Measurements from ENCODE around the gene FAU.

FAU gene

DNA sequence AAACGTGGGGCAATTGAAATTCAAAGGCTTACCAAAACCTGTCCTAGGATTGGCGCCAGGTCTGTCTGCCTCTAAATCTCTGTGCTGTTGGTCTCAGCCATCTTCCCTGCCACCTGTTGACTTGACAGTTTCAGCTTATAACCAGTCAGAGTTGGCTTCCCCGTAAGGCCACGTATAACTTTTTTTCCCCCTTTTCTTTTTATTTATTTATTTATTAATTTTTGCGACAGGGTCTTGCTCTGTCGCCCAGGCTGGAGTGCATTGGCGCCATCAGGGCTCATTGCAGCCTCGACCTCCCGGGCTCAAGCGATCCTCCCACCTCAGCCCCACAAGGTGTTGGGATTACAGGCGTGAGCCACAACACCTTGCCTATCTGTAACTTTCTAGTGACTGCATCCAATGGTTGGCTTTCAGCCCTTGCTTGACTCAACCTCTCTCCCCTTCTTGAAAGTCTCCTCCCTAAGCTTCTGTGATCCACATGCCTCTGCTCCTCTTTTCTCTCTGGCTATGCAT, 13.8 kb upstream of the FAU start:
- no peak for DNase-seq (ENCODE audit: low read depth)

DNA sequence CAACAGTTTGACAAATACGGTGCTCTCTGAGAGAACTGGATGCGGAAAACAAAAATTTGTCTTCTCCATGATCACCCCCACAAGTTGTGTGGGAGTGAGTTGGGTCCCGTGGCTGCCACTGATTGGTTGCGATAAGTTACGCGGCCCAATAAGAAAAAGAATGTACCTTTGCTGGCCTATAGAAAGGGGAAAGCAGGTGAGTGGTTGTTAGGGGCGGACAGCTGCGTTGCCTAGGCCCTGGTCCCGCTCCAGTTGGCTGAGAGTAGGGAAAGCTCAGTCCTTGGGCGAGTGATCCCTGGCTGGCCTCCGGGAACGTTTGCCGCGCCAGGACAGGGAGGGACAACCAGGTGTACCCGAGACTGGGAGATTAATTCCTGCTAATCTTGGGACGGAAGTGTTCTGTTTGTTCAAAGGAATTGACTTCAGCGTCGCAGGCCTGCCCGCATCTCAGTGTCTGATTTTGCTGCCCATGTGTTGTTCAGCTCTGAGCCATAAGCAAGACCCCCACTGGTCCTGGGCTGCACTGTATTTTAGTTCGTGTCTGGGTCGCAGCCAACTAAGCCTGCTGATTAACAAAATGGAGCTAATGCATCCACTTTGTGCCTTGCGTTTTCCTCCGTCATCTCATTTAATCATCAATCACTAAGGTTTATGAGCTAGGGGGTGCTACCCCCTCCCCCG, 13.2 kb upstream of the FAU start:
- peak; percentile 77 for DNase-seq (ENCODE audit: low read depth)

DNA sequence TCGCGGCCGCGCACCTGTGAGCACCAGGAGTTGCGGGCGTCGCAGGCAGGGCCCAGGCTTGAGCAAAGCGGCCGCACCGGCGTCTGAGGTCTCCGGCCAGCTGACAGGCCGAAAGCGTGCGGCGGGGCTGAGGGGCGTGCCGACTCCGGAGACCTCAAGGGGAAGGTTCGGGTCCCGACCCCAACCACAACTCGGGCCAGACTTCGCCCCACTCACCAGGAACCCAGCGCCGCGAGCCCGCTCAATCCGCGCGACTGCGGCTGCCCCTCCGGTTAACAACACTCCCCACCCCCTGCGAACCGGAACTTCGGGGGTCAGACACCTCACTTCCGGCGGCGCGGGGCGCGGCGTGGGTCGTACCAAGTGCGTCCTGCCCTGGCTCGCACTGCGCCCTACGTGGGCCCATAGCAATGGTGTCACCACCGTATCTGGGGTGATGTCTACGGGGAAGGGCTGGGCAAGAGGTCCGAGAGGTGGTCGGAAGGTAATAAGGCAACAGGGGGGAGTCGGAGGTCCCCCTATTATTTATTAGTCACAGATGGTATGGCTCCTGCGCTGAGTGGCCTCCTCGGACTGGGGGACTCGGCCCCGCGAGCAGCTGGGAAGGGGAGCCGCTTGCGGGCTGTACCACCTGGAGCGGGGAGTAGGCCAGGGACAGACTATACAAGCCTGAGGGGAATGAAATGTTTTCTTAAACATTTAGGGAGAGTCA, 12.5 kb upstream of the FAU start, which contains the start of gene SYVN1:
TSS of gene SYVN1 (minus strand) at position 280 of the 712 bp plus-strand sequence. CDS start 918 bp downstream, outside the sequence.
- peak; percentile 88 for DNase-seq (ENCODE audit: low read depth)

DNA sequence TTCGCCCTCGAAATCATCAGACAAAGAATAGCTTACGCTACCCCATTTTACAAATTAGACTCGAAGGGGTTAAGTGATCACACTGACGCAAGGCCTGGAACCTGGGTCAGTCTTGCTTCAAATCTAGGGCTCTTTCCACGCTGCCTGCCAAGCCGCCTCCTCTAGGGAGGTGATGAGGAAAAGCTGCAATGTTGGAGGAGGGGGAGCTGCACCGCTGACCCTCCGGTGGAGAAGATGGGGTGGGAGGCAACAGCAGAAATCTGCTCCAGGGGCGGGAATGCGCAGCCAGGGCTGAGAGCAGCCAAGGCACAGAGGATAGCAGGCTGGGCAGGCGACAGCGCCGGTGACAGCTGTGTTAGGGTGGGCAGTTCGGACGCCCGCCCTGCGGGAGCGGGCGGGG, 11.8 kb upstream of the FAU start:
- DNase-seq (ENCODE audit: low read depth) = no peak

DNA sequence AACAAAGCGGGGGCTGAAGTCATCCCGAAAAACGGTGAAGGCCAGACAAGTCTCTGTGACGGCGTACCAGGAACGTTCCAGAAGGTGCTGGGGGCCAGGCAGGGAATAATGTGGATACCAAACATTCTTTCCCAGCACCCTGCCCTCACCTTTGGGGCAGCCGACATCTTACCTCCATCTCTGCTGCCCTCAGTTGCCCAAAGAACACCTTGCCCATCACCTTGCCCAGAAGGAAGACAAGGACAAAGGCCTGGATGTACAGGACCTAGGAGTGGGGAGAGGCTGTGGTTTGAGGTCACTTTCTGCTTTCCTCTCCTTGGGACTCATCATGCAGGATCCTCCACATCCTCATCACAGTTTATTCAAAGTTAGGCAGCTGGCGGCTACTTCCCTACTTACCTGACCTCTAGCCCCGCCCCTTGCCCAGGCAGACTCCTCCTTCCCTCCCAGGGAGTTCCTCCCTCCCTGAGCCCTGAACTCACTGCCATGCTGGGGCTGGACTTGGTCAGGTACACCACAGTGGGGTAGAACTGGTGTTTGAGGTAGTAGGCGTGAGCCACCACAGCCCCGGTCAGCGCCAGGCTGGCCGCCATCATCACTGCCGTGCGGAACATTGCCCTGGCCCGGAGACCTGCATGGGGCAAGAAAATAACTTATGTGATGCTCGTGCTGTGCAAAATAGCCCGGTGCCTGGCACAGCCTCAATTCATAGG, 11.2 kb upstream of the FAU start:
- DNase-seq (ENCODE audit: low read depth) = peak; percentile 39

DNA sequence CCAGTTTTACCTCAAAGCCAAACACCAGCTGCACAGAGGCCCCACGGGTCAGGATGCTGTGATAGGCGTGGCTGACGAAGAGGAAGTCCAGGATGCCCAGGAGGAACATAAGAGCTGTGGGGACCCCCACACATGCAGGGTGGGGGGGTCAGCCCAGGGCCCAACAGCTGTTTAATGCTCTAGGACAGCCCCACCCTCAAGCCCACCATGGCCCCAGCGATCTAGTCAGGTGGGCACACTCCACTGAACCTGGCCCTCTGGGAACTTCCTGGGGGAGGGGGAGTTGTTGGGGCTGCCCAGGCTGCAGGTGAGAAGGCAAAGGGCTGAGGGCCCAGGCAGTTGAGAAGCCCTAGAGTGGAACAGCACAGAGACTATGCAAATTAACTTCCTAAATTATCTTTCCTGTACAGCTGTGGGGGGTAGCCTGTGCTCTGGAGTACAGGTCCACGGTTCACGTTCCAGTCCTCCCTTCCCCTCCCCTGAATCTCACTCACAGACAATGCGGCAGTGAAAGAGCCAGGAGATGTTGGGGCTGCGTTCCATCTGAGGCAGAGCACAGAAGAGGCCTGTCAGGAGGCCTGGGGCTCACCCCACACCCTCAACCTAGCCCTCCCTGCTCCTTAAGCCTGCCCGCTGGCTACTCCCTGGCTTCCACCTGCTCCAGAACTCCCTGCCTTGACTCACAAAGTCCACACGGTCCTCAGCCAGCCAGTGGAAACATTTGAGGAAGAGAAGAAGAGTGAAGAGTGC, 10.5 kb upstream of the FAU start:
- DNase-seq (ENCODE audit: low read depth) = no peak

DNA sequence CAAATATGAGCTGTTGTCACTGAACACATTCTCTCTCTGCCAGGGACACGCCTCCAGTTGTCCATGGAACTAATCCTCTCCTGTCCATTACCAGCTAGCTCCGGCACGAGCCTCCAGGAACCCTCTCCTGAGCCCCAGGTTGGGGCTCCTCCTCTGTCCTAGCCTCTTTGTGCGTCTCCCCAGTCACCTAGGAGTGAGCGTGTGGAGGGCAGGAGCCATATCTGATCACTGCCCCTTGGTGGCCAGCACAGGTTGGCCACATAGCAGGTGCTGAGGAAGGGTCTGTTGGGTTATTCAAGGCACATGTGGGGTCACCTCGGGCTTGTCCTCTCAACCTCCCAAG, 9.9 kb upstream of the FAU start:
- no peak for DNase-seq (ENCODE audit: low read depth)

DNA sequence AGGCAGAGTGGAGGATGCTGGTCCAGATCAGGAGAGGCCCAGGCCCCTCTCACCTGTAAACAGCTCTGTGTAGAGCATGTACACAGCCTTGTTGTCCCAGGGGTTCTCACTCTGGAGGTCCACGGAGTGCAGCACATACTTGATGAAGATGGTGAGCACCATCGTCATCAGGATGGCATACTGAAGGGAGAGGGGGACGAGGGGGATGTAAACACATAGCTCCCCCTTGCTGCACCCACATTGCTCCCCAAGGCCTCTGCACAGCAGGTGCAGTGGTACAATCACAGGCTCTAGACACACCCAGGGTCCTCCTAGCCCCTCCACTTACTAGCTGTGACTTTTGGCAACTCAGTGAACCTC, 9.5 kb upstream of the FAU start:
- no peak for DNase-seq (ENCODE audit: low read depth)

DNA sequence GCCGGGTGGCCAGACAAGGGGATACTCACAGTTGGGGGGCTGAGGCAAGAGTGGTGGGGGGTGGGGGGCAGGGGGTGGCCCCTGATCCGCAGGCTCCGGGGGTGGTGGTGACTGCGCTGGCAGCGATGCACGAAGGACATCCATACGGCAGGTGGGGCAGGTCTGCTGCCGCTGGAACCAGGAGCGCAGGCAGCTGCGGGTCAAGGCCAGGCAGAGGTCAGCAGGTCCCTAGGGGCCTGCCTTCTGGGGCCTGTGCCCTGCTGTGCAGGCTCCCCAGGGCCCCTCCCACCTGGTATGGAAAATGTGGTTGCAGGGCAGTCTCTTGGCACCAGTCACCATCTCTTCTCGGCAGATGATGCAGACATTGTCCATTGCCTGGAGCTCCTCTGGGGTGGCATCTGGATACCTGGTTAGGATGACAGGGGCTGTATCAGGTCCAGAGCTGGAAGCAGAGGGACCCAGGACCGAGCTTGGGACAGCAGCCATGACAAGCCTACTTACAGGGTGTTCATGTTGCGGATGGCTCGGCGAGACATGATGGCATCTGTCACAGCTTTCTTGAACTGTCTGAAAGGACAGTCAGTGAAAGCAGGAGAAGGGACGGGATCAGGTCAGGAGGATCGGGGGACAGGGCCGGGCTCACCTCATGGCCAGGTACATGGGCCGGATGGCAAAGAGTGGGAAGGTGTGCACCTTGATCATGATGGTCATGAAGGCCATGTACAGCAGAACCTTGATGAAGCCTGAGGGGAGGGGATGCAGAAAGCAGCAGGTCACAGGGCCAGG, 8.9 kb upstream of the FAU start:
- no peak for DNase-seq (ENCODE audit: low read depth)

DNA sequence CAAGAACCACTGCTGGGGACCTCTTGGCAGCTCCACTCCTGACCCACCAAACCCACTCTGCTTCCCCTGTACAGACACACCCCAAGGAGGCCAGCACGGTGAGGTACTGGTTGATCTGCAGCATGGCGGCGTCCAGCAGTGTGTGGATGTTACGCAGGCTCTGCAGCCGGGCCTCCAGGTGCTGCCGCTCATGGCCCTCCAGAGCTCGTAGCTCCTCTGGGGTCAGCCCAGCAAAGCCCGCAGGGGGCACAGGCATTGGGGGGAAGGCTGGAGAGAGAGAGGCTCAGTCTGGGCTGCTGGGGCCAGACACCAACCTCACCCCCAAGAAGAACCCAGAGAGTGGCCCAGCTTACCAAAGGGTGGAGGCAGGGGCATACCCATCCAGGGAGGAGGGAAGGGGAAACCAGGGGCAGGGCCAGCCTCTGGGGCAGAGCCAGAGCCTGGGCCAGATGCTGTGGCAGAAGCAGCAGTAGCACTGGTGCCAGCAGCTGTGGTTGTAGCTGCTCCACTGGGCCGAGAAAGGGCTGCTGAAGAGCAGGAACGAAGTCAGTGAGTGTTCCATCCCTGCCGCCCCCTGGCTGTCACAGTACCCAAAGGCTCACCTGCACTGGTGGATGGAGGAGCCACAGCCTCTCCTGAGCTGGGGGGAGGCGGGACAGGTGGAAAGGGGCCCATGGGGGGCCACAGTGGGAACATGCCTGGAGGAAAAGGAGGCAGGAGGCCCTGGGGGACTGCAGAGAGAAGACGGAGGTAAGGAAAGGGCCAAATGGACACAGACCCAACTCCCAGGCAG, 7.9 kb upstream of the FAU start:
- DNase-seq (ENCODE audit: low read depth) = no peak

DNA sequence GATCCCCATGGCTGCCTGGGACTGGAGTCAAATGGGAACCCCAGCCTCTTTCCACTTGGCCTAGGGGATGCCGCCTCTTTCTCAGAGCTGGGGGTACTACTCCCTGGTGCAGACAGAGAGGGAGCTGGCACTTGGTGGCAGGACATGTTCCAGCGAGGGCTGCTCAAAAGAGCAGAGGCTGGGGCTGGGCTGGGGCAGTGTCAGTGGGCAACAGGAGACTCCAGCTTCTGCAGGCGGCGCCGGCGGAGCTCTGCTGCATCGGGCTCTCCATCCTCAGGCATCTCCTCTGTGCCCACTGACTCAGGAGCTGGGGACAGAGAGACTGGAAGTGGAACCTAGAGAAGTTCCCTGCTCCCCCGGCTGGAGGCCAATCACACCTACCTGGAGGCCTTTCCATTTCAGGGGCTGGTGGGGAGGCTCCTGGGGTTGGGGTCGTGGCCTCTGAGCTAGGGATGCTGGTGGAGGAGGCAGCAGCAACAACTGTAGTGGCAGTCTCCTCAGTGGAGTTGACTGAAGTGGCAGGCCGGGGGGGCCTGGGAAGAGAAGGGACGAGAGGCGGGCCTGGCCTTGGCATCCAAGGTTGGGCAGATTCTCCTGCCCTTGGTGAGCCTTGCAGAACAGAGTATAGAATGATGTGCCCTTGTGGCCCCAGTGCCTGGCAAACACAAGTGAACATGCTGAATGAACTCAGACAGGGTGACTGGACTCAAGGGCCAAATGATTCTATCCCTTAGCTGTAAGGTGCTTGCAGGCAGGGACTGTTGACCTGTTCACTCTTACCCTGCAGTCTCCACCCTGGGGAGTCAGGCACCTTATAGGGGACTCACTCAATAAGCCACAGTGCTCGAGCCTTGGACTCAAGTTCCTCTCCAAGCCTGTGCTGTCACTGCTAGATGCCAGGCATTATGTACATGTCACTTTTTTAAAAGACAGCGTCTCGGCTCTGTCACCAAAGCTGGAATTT, 6.5 kb upstream of the FAU start:
- no peak for DNase-seq (ENCODE audit: low read depth)

DNA sequence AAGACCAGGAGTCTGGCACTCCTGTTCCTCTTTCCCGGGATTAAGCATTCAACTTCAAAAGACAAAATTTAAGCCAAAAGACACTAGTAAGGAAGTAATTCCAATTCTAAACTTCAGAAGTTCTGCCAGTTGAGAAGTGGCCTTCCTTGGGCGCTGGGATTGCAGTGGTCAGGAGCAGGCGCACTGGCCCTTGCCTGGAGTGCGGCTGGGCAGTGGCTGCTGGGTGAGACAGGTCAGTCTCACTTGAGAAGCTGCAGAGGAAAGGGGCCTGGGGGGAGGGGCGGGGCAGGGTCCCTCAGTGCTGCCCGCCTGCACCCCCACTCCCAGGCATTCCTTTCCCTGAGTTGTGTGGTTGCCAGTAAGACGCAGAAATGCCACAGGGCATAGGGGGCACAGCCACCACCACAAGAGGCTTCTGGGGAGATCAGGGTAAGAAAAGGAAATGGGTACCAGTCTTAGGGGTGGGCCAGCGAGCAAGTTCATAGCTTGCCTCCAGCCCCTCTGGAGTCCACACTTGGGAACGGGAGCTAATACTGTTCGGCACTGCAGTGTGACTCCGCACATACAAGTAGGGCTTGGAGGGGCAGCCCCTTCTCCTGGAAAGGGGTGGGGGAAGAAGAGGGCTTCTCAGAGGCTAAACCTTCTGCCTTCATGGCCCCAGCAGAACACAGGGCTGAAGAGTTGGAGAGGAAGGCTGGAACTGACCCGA, 5.7 kb upstream of the FAU start:
- no peak for DNase-seq (ENCODE audit: low read depth)

DNA sequence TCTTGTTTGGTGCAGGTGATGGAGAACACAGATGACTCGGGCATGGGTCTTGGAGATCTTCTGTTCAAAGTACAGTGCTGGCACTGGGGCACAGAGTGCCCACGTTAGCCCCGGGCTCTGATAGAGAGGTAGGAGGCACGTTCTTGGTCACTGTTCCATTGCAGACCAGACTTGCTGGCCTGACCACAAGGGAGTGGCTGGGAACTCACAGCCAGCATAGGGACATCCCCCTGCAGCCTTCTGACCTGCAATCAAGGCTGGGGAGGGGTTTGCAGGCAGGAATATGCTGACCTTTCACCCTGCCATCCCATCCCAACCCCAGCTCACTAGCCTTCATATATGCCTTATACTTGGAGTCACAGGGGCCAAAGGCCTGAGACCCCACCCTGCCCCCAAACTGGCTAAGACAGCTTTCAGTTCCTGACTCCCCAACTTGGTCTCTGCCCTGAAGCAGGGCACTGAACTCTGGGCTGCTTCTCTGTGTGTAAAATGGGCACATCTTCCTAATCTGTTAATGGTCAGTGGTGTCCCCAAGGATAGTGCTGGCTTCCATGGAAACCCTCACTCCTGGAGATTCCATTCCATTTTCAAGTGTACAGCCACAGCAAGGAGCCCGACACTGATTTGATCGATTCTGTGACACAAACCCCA, 4.8 kb upstream of the FAU start:
- no peak for DNase-seq (ENCODE audit: low read depth)

DNA sequence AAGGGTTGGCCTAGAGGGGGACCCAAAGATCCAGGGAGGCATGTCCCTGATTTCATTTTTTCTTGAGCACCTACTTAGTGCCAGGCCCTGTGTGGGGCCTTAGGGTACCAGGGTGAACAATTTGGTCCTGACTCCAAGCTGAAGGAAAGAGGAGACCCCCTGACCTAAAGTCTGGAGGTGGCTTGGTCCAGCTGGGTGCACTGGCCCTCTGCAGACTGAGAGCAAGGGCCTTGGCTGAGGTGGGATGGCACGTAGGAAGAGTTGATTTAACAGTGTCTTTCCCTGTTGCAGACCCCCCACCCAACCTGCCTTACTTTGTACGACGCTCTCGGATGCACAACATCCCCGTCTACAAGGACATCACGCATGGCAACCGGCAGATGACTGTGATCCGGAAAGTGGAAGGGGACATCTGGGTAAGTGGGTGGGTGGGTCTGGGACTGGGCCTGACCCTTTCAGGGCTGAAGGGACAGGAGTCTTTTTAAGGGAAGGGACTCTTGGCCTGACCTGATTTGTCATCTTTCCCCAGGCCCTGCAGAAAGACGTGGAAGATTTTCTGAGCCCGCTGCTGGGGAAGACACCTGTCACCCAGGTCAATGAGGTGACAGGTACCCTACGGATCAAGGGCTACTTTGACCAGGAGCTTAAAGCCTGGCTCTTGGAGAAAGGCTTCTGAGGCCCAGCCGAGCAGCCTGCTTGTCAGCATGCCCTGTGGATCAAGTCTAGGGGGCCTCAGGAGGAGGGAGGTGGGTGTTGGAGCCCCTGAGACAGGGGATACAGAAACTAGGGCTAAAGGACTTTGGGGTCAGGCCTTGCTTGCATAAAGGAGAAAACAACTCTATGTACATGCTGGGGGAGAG, 3.5 kb upstream of the FAU start:
- no peak for DNase-seq (ENCODE audit: low read depth)

DNA sequence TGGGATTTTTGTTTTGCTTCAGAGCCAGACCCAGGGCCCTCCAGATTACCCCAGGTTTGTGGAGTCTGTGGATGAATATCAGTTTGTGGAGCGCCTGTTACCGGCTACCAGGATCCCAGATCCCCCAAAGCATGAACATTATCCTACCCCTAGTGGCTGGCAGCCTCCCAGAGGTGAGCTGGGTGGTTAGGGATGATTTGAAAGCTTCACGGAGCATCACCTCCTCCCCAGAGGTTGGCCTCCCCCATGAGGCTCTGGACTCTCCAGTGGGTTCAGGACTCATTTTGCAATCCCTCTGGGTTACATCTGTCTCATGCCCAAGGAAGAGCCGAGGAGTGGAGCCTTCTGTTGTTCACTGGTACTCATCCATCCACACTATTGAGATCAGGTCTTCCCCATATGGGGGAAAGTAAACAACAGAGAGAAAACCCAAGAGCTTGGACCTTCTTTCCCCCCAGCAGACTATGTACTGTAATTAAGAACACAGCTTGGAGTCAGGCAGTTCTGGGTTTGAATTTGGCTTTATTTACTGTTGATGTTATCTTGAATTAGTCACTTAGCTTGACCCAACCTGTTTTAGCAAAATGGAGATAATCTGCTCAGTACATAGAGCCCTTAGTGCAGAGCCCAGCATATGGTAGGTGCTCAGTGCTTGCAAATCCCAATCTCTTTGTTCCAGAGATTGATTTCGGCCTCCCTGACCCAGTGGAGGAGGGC, 2.7 kb upstream of the FAU start:
- DNase-seq (ENCODE audit: low read depth) = no peak

DNA sequence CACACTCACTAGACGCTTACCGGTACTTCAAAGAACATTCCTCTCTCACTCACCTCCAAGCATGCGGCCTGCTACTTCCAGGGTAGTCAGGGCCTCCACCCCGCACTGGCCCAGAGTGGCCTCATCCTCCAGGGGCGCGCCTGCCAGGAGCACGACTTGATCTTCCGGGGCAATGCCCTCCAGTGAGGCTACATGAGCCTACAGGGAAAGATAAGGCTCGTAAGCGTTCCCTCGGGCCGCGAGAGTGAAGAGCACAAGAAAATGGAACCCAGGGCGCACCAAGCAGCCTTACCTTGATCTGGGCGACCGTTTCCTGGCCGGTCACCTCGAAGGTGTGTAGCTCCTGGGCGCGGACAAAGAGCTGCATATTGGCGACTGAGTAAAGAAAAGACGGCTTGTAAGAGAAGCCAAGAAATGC, 478 bp downstream of the FAU start:
- no peak for DNase-seq (ENCODE audit: low read depth)

DNA sequence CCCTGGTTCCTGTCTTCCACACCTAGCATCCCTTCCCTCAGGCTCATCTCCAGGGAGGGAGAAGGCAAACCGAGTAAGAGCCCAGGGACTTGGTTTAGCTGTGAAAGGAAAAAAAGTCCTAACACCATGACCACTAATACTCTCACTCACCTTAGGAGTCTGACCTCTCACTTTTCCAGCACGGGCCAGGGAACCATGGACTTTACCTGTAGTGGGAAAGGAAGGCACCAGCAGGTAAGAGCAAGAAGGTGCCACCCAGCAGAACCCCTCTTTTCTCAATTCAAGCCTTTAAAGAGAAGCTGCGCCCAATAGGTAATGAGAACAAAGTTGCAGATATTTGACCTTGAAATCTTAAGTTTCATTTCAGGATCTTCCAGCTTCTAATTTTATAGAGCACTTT, 1.1 kb downstream of the FAU start:
- DNase-seq (ENCODE audit: low read depth) = no peak
